ENCODE results near the gene EPS8.

GRCh38 chr12:15690320-15690719, 98.9 kb downstream of the EPS8 start:
- TF ChIP-seq CTCF (IDR thresholded peaks at IDR 0.05), result no peak
- TF ChIP-seq POLR2A (IDR thresholded peaks at IDR 0.05), result no peak
- TF ChIP-seq POLR2AphosphoS5 (IDR thresholded peaks at IDR 0.05), result no peak
- no peak for TF ChIP-seq EP300 (IDR thresholded peaks at IDR 0.05)

Data from stomach (tissue), 4 donors.